Stimulated activated CD4-positive, alpha-beta T cell treated with anti-CD3 and anti-CD28 coated beads, TNF-alpha, amount 100 ng/mL, for 24 hours (primary cell): ENCODE data around the gene B3GNT9.

Experiments used
- DNase-seq, 3 experiments: peaks; one replicate each; pipeline ENCODE4 v3.0.0-alpha.2; 2020; ENCODE audit warnings: low read depth in 3 of 3

Gene B3GNT9

GRCh38 chr16:67112591-67113399, 38.0 kb downstream of the B3GNT9 start:
- no peak for DNase-seq

GRCh38 chr16:67111951-67112444, 38.8 kb downstream of the B3GNT9 start:
- DNase-seq, result no peak

GRCh38 chr16:67109407-67110135, 41.2 kb downstream of the B3GNT9 start, which contains the start of gene PHAF1:
Gene PHAF1, plus strand, starts transcription at chr16:67109941. Its CDS starts 235 bp downstream, at chr16:67110176.
- DNase-seq, result peak; percentile 89 to 95 (median 95)

GRCh38 chr16:67108931-67109406, 41.8 kb downstream of the B3GNT9 start:
- no peak for DNase-seq

- DNase-seq, result no peak
These were observed 42.3 kb downstream of the B3GNT9 start for GRCh38 chr16:67108489-67108888.

- DNase-seq, result no peak
These were observed 44.9 kb downstream of the B3GNT9 start for GRCh38 chr16:67105881-67106280.

GRCh38 chr16:67105246-67105645, 45.6 kb downstream of the B3GNT9 start:
- DNase-seq, result no peak

GRCh38 chr16:67104845-67105244, 46.0 kb downstream of the B3GNT9 start:
- no peak for DNase-seq

- DNase-seq, result no peak
These were observed 46.7 kb downstream of the B3GNT9 start for GRCh38 chr16:67104061-67104460.

GRCh38 chr16:67101311-67102082, 49.3 kb downstream of the B3GNT9 start:
- no peak for DNase-seq

GRCh38 chr16:67100569-67101310, 50.1 kb downstream of the B3GNT9 start:
- no peak for DNase-seq

- DNase-seq, result no peak
These were observed 52.2 kb downstream of the B3GNT9 start for GRCh38 chr16:67098599-67098998.
